Thyroid gland (tissue), 4 donors: ENCODE data around the gene ATAD2B. TPM values are rescaled to one million over a fixed set of nuclear protein-coding genes. Genes with fewer than 3 reads are reported as not detected.

Experiments
- DNase-seq, 2 donors: peaks; one replicate each; pipeline ENCODE4 v3.0.0-alpha.2; 2019
- H3K27ac ChIP-seq, 3 donors: fragments of 200-600 bp; sonication (generic); 1 replicate in 2 of 3; 2 replicates in 1 of 3; pipeline ENCODE4 v1.5.1; 2016 to 2019; ENCODE audit warnings: mild to moderate bottlenecking in 1 of 3, moderate library complexity in 1 of 3
- H3K27me3 ChIP-seq: fragments of 200-600 bp; sonication (generic); one replicate; pipeline ENCODE4 v1.5.1; 2019
- H3K36me3 ChIP-seq, 2 donors: fragments of 200-600 bp; sonication (generic); one replicate each; pipeline ENCODE4 v1.5.1; 2016 to 2019
- H3K4me1 ChIP-seq, 2 donors: fragments of 200-600 bp; sonication (generic); one replicate each; pipeline ENCODE4 v1.5.1; 2017 to 2019
- H3K4me3 ChIP-seq, 3 donors: fragments of 200-600 bp; sonication (generic); replicated peaks in 1 of 3; 1 replicate in 2 of 3; 2 replicates in 1 of 3; pipeline ENCODE4 v1.5.1; 2016; ENCODE audit warnings: mild to moderate bottlenecking in 1 of 3
- H3K9me3 ChIP-seq: fragments of 200-600 bp; sonication (generic); one replicate; pipeline ENCODE4 v1.5.1; 2017
- CTCF ChIP-seq, 6 experiments: fragments of 200-600 bp in 3 of 6; fragments of 450-650 bp in 3 of 6; sonication (generic) in 3 of 6; IDR thresholded peaks; one replicate each; pipeline ENCODE4 v1.5.1; 2016 to 2019; ENCODE audit warnings: antibody characterized with exemption in 6 of 6, mild to moderate bottlenecking in 2 of 6, inconsistent platforms in 1 of 6, moderate library complexity in 1 of 6
- POLR2A ChIP-seq, 2 donors: fragments of 450-650 bp; IDR thresholded peaks; one replicate each; pipeline ENCODE4 v1.6.1; 2017; ENCODE audit warnings: antibody characterized with exemption in 2 of 2, mild to moderate bottlenecking in 2 of 2, moderate library complexity in 1 of 2
- WGBS, 2 donors: methylation state at CpG; one replicate each; pipeline ENCODE4 v1.1.5; 2017; 5-methylcytosine and 5-hydroxymethylcytosine counted together
- intact Hi-C: fragments of 100-400 bp; cut with DNase I; formaldehyde crosslinking; loops from one replicate; pipeline ENCODE4 v1.15.1; 2023
- total RNA-seq, 4 donors: library from RNA; depleted of rRNA; stranded (reverse); fragments of >200 nt; gene quantifications; one replicate each; pipeline ENCODE4 v1.2.3, GENCODE V29; 2016

The ATAD2B gene
- total RNA-seq, 4 donors from 2014 or later, result 32.8 to 49.3 (median 37.3) TPM

- DNase-seq, result no peak
- H3K27me3 ChIP-seq, result no peaks in the 10 kb centered on the region
- H3K4me1 ChIP-seq, result no peaks in the 10 kb centered on the region
- 94 to 95% methylated on average over 2 of the region's 2 CpGs for WGBS, 2 donors
- peaks cover 0 to 6% of the 10 kb centered on the region in 2 donors for H3K36me3 ChIP-seq
- H3K4me3 ChIP-seq, result no peak overlapping the region
- H3K27ac ChIP-seq, result no peak overlapping the region
- no peaks in the 10 kb centered on the region for H3K9me3 ChIP-seq
- intact Hi-C loops, result no loop called here
- no peak for TF ChIP-seq POLR2A (IDR thresholded peaks at IDR 0.05)
- no peak for TF ChIP-seq CTCF (IDR thresholded peaks at IDR 0.05)
Measured at GRCh38 chr2:23814963-23815362, 112.0 kb downstream of the ATAD2B start.

- DNase-seq, result no peak
- Histone ChIP-seq H3K36me3 (peaks cover 0 to 9% of the 10 kb centered on the region in 2 donors), H3K9me3 (no peaks in the 10 kb centered on the region), H3K4me1 (no peaks in the 10 kb centered on the region), H3K27me3 (no peaks in the 10 kb centered on the region), H3K27ac (no peak overlapping the region), H3K4me3 (no peak overlapping the region)
- intact Hi-C loops, result no loop called here
- TF ChIP-seq CTCF (IDR thresholded peaks at IDR 0.05) (no peak), POLR2A (IDR thresholded peaks at IDR 0.05) (no peak)
- WGBS, 2 donors, result 95 to 97% methylated on average over 2 of the region's 2 CpGs
Measured at GRCh38 chr2:23813438-23813837, 113.5 kb downstream of the ATAD2B start.

- WGBS, 2 donors, result 90 to 100% methylated on average over 1 of the region's 1 CpG
- Histone ChIP-seq H3K4me3 (no peak overlapping the region), H3K36me3 (peaks cover 0 to 9% of the 10 kb centered on the region in 2 donors), H3K9me3 (no peaks in the 10 kb centered on the region), H3K27ac (no peak overlapping the region), H3K27me3 (no peaks in the 10 kb centered on the region), H3K4me1 (peaks cover 0 to under 1% of the 10 kb centered on the region in 2 donors)
- TF ChIP-seq CTCF (IDR thresholded peaks at IDR 0.05), result no peak
- no peak for TF ChIP-seq POLR2A (IDR thresholded peaks at IDR 0.05)
- DNase-seq, result no peak
- intact Hi-C loops, result no loop called here
Measured at GRCh38 chr2:23809150-23809549, 117.8 kb downstream of the ATAD2B start.

GRCh38 chr2:23806665-23807249 is 120.2 kb downstream of the ATAD2B start:
- Histone ChIP-seq H3K36me3 (peaks cover 0 to 9% of the 10 kb centered on the region in 2 donors), H3K4me1 (peaks cover 7 to 19% of the 10 kb centered on the region in 2 donors), H3K27me3 (no peaks in the 10 kb centered on the region), H3K9me3 (no peaks in the 10 kb centered on the region), H3K4me3 (no peak overlapping the region), H3K27ac (no peak overlapping the region)
- WGBS, 2 donors, result 92 to 96% methylated on average over 1 of the region's 1 CpG
- TF ChIP-seq CTCF (IDR thresholded peaks at IDR 0.05), result no peak
- no peak for TF ChIP-seq POLR2A (IDR thresholded peaks at IDR 0.05)
- intact Hi-C loops, result no loop called here
- DNase-seq, result no peak

- TF ChIP-seq CTCF (IDR thresholded peaks at IDR 0.05), result no peak
- no peak for TF ChIP-seq POLR2A (IDR thresholded peaks at IDR 0.05)
- H3K4me1 ChIP-seq, result peaks cover 13 to 20% of the 10 kb centered on the region in 2 donors
- DNase-seq, result no peak
- peaks cover 0 to 9% of the 10 kb centered on the region in 2 donors for H3K36me3 ChIP-seq
- no peak overlapping the region for H3K27ac ChIP-seq
- H3K27me3 ChIP-seq, result no peaks in the 10 kb centered on the region
- intact Hi-C loops, result no loop called here
- H3K9me3 ChIP-seq, result no peaks in the 10 kb centered on the region
- no peak overlapping the region for H3K4me3 ChIP-seq
- 47 to 87% methylated on average over 2 of the region's 2 CpGs for WGBS, 2 donors
Measured at GRCh38 chr2:23806201-23806600, 120.7 kb downstream of the ATAD2B start.
